Inflammatory macrophage treated with lipopolysaccharide for 4 hours (primary cell): ENCODE data around the gene EVA1C.
"Not testable (repeated sequence)": the region's sequence is repeated elsewhere in the genome, so short reads cannot be mapped to it uniquely, and the experiment has no call there.

Experiments
- DNase-seq: peaks from one replicate; pipeline ENCODE4 v3.0.0-alpha.2; 2020

Gene EVA1C

DNA sequence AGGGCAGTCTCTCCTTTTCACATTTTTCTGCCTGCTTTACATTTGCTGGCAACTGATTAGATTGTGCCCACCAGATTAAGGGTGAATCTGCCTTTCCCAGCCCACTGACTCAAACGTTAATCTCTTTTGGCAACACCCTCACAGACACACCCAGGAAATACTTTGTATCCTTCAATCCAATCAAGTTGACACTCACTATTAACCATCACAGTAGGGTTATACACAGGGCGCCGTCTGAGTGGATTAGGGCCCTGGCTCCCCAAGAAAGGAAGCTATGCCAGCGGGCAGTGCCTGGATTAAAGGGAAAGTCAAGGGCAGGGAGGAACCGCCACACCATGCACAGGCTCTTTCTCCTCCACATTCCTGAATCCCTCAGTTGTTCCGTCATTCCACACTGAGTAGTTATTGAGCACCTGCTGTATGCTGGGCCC lies 56.2 kb downstream of the EVA1C start:
- DNase-seq, result no peak

DNA sequence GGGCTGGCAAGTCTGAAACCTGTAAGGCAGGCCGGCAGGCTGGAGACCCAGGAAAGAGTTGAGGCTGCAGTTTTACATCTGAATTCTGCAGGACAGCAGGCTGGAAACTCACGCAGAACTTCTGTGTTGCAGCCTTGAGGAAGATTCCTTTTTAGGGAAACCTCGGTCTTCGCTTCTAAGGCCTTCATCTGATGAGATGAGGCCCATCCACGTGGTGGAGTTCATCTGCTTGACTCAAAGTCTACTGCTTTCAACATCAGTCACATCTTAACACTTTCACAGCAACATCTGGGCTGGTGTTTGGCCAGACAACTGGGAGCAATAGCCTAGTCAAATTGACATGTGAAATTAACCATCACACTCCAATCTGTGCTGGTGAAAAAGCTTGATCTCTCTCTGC lies 57.1 kb downstream of the EVA1C start:
- no peak for DNase-seq

DNA sequence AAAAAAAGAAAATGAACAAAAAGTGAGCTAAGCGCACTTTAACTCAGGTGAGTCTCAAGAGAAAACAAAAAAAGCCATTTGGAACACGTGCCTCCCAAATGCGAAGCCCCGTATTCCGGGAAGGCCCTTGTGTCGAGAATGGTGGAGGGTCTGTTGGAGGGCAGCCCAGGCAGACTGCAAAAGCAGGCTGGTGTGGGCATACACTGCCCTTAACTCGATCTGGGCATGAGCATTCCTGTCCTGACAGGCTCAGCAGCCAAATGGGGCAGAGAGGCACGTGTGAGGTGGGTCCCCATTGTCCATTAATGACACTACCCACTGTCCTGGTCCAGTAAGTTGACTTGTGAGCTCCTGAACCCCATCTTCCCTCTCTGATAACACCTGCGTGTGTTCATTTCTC lies 57.7 kb downstream of the EVA1C start:
- DNase-seq, result no peak

- no peak for DNase-seq
Measured at GRCh38 chr21:32472890-32473765, 60.6 kb downstream of the EVA1C start.

DNA sequence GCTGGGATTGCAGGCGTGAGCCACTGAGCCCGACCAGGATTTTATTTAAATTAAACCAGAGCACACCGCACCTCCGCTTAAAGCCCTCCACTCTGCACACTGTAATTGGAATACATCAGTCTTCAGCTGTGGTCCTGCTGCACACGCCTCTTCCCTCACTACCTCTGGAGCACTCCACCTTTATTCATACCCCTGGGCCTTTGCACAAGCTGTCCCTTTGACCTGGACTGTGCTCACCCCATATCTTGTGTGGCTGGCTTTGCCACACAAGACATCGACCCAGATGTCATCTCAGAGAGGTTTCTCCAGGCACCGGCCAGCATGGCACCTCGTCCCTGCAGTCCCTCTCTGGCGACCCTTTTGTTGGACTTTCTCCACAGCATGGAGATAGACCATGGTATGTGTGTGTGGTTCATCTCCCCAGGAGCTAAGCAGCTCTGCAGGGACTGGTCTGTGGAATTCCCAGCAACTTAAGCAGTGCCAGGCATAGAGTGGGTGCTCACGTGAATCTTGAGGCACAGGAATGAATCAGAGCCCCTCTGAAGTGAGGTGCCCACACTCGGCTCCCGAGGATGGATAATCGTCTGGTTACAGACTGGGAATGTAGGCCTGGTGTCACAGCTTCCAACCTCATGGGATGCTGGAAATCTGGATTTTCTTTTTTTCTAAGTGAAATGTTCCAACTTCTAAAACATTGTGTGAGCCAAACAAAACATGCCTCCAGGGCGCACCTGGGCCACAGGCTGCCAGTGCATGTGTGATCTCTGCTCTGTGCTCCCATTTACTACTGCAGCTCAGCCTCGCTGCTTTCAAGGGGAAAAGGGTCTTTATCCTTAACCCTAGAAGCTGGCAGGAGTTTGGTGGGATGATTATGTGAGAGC lies 61.9 kb downstream of the EVA1C start:
- DNase-seq, result no peak

DNA sequence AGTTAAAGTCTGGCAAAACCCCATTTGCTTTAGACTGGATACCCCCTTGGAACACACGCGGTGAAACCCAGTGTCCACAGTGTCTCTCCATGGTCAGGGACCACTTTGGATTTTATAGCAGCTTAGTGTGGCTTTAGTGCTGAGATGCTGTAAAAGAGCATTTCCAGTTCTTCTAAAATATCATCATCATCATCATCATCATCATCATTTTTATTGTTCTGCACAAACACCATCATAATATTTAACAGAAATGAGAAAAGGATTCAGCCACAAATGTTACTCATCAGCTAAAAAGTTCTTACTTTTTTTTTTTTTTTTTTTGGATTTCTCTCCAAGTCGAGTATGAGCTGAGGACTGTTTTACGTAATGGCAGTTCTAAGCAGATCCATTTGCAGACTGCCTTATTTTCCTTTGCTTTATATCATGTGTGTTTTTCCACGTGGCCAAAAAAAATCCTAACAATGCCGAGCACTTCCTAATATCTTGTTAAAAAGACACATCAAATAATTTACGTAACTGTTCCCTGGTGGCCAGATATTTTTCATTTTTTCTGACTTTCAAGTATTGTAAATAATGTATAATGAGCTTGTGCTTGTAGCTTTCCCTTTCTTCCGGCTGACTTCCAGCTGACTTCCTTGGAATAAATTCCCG lies 62.8 kb downstream of the EVA1C start:
- no peak for DNase-seq

- no peak for DNase-seq
Measured at GRCh38 chr21:32476661-32477423, 64.3 kb downstream of the EVA1C start.

GRCh38 chr21:32477424-32477745 lies 64.9 kb downstream of the EVA1C start:
- DNase-seq, result no peak

GRCh38 chr21:32481875-32482408 lies 69.4 kb downstream of the EVA1C start:
- no peak for DNase-seq

DNA sequence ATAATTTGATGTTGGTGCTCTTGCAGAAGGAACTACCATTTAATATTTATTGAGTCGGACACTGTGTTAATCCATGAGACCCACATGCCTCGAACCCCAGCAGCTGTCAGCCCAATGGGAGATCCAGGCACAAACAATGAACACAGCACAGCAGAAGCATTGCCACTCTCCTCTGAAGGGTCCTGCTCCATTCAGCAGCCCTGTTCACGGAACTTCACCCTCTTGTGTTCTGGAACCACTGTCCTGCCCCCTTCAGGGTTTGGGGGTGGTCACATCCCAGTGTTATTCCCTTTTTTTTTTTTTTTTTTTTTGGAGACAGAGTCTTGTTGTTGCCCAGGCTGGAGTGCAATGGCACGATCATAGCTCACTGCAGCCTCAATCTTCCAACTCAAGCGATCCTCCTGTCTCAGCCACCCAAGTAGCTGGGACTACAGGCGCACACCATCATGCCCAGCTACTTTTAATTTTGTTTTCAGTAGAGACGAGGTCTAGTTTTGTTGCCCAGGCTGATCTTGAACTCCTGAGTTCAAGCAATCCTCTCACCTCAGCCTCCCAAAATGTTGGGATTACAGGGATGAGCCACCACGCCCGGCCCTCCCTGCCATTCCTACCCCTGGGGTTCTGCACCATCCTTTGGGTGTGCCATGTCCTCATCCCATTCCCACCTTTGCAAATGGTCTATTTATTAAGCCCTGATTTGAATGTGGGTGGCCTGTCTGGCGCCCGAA lies 70.2 kb downstream of the EVA1C start:
- DNase-seq, result no peak

GRCh38 chr21:32483293-32483595 lies 70.7 kb downstream of the EVA1C start:
- no peak for DNase-seq

GRCh38 chr21:32484706-32485380 lies 72.3 kb downstream of the EVA1C start:
- DNase-seq, result peak; percentile 38

DNA sequence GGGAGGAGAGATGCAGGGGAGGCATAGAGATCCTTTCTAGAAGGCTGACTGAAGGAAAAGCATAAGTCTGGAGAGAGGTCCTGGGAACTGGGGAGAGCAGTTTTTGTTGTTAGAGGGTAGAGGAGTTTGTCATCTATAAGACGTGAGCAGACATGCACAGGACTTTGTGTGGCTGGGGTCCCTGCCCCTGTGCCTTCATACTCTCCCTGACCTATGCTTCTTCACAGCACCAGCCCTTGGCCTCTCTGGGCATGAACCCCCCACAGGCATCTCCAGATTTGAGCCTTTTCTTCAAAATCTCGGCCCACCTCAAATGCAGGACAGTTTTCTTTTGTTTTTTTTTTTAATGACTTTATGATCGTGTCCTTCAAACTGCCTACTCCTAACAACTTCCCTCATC lies 79.9 kb downstream of the EVA1C start:
- DNase-seq, result no peak

DNA sequence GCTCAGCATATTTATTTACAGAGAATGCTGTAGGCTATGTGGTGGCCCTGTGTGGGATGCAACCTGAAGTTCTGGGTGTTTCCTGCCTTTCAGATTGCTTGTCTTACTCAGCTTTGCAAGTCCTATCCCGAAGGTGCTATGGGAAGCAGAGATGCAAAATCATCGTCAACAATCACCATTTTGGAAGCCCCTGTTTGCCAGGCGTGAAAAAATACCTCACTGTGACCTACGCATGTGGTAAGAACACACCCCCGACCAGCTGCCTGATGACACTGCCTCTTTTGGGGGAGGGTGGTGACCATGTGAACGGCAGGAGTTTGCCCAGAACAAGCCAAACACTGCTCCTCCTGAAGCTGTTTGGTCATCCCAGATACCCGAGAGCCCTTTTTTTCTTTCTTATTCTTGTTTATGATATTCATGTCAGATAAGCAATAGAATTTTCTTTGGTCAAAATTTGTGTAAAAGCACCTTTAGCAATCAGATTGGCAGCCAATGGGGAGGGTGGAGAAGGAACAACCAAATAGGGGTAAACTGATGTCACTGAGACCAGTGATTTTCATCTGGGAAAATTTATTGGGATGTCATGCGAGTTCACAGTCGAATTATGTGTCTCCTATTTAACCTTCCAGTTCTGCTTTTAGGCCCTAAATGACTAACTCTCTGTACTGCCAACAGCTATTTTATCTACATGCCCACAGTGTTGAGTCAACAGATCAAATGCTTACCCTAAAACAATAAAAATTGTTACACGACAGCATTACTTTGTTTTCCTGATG lies 82.6 kb downstream of the EVA1C start:
- DNase-seq, result no peak

DNA sequence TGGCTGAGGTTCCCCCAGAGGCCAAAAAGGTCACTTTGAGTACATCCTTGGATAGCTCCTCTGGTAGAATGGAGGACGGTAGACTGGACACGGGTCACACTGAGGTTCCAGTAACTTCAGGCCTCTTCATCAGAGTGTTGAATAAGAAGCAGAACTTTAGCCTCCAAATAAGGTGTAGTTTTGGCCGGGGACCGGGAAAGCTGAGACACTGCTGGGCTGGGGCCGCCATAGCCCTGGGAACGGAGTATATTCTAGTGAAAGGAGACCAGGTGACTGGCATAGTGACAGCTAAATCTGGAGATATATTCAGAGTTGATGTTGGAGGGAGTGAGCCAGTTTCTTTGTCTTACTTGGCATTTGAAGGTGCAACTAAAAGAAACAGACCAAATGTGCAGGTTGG lies 84.1 kb downstream of the EVA1C start:
- no peak for DNase-seq

DNA sequence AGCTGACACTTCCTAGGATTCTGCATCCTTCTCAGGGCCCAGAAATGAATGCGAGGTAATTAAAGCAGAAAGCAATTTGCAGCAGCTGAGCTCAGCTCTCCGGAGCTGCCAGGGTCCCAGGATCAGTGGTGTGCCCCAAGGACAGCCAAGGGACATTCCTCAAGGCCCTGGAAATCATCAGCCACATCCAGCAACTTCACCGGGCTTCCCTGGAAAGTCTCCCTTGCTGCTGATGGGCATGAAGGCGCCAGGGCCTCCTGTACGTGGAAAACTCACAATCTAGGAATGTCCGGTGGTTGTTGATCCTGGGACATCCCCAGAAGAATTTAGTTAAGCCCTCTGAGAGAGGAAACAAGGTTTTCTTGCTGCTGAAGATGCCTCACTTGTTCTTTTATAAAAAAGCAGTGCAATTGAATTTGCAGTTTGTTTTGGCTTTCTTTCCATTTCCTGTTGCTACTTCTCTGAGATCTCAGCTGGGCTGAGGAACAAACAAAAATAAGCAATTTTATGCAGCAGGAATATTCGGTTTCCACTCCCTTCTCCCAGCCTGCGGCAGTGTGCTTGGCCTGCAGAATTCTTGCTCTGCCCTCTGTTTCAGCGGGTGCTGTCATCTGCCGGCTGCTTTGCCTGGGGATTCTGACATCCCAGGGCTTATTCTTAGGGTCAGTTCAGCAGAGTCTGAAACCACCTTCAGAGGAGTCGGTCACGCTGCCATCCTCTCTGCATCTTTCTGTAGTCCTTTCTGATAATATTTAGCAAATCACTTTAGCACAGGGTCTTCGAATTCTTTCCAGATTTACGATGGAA lies 86.9 kb downstream of the EVA1C start:
- DNase-seq, result no peak

DNA sequence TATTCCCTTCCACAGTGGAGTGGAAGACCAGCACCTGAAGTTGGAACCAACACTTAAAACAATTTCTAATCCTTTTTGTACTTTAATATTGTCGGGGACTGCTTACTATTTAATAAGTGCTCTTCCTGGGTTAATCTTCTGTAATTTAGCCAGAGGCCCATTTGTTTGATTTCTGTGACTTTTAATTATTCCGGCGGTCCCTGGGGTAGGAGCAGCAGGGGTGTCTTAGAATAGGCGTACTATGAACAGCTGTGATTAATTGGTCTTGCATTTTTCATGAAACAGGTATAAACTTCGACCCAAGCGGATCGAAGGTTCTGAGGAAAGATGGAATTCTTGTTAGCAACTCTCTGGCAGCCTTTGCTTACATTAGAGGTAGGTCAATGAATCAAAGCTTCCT lies 91.1 kb downstream of the EVA1C start:
- not testable (repeated sequence) for DNase-seq

DNA sequence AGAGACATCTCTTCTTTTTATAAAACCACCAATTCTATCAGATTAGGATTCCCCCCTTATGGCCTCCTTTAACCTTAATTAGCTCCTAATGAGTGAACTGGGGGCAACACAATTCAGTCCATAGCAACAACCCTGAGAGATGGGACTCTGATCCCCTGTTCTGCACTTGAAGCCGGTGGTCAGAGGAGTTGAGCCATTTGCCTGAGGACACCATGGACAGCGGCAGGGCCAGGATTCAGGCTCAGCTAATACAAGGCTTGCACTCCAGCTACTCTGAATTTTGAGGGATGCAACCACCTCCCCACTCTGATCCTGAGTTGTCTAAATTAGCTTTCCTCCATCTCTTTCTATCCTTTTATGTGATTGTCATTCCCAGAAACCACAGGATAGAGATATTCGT lies 93.3 kb downstream of the EVA1C start:
- DNase-seq, result not testable (repeated sequence)

DNA sequence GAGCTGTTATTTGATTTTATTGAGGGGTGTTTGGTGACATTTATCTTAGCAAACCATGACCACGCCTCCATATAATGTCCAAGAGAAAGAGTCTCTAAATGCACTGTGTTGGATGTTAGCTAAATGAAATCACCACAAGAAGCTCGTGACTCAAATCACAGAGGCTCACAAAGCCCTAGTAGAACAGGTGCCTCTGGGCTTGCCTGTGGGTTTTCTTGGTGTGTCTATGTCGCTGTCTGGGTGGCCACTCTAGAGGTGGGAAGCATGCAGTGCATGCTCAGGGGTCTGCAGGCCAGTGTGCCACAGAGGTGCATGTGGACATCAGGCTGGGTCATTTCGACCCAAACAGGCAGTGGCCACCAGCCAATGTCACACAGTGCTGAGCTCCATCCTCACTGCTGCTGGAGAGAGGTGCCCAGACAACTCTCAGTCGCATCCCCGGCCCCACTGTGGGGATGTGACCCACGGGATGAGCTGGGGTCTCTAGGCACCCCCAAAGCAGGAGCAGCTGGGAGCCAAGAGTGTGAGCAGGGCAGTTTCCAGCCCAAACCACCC lies 94.0 kb downstream of the EVA1C start:
- DNase-seq, result not testable (repeated sequence)
